ENCODE results near the gene UNC13C. TPM values are rescaled to one million over a fixed set of nuclear protein-coding genes. Genes with fewer than 3 reads are reported as not detected.

UNC13C gene
- total and polyA plus RNA-seq, 10 of the 15 experiments (the other 5 are each of a cell fraction or from before 2014, with no cell fraction given) = 9.9 to 81.3 (median 25.0) TPM

GRCh38 chr15:54514601-54515000 is 536.4 kb downstream of the UNC13C start:
- Histone ChIP-seq H3K4me2 (ENCODE audit: control insufficient read depth, insufficient read depth) (no peak overlapping the region), H3K27me3 (replicated peaks in 1 of 2; ENCODE audit: control insufficient read depth in 2 of 2, insufficient read depth in 2 of 2, low read length in 1 of 2) (no peaks in the 10 kb centered on the region), H3K36me3 (ENCODE audit: control insufficient read depth in 2 of 2, insufficient read depth in 2 of 2, low read length in 1 of 2) (no peaks in the 10 kb centered on the region), H3K27ac (ENCODE audit: control insufficient read depth, insufficient read depth) (no peak overlapping the region), H2AFZ (ENCODE audit: control insufficient read depth, low read depth, low read length) (no peak overlapping the region), H3K4me3 (no peak overlapping the region), H3K79me2 (ENCODE audit: control insufficient read depth, insufficient read depth, low read length) (no peaks in the 10 kb centered on the region), H3K9ac (ENCODE audit: control insufficient read depth, insufficient read depth, low read length) (no peak overlapping the region), H3K9me3 (replicated peaks; ENCODE audit: control insufficient read depth, insufficient read depth, low read length) (no peaks in the 10 kb centered on the region), H4K20me1 (ENCODE audit: control insufficient read depth, insufficient read depth) (no peaks in the 10 kb centered on the region), H3K4me1 (ENCODE audit: control insufficient read depth, insufficient read depth, low read length) (no peaks in the 10 kb centered on the region)
- intact Hi-C loops (cut with micrococcal nuclease; ENCODE audit: unreplicated experiment) (loop anchor here (2.0 to 10.0 kb wide), 3 partner anchors 60 to 770 kb away; partner anchors contain the start of gene RAB27A), in situ Hi-C loops (cut with MboI) (loop anchor here (10.0 kb wide), 1 partner anchor 540 kb away; the partner anchor contains the start of gene UNC13C)
- BruUV-seq (replicated peaks) = no TSS peak
- ChIA-PET RAD21 (ENCODE audit: unreplicated experiment) (interaction anchor here (0.9 to 11.2 kb wide), 24 partner anchors 9 to 537 kb away, joined by 3 to 145 read pairs (median 7); partner anchors contain the start of gene UNC13C), POLR2A (interaction anchor here (1.0 to 3.0 kb wide), 5 partner anchors 9 to 223 kb away, joined by 3 to 14 read pairs (median 4); no protein-coding TSS in a partner anchor), SMC1A (ENCODE audit: uncharacterized antibody, unreplicated experiment) (interaction anchor here (0.7 to 8.5 kb wide), 24 partner anchors 8 to 540 kb away, joined by 3 to 150 read pairs (median 9); partner anchors contain the start of gene UNC13C), CTCF (interaction anchor here (1.0 to 2.7 kb wide), 7 partner anchors 9 to 552 kb away, joined by 3 to 10 read pairs (median 4); no protein-coding TSS in a partner anchor)
- ATAC-seq (no peak), FAIRE-seq (no peak), DNase-seq (ENCODE audit: low read depth, low spot score) (no peak)
- TF ChIP-seq CBX3 (IDR thresholded peaks at IDR 0.05; ENCODE audit: borderline replicate concordance, low read depth) (no peak), POLR2AphosphoS5 (IDR thresholded peaks at IDR 0.05; ENCODE audit: low read length) (no peak), POLR2A (IDR thresholded peaks at IDR 0.05; ENCODE audit: low read depth, low read length) (no peak), CBFB (IDR thresholded peaks at IDR 0.05; ENCODE audit: low read depth) (no peak), MEF2A (IDR thresholded peaks at IDR 0.05; ENCODE audit: insufficient read depth, low read depth, low read length) (no peak), PBX3 (IDR thresholded peaks at IDR 0.05; ENCODE audit: insufficient replicate concordance, low read depth, low read length) (no peak), EP300 (IDR thresholded peaks at IDR 0.05; ENCODE audit: borderline replicate concordance in 1 of 2, control insufficient read depth in 1 of 2, low read depth in 2 of 2, low read length in 2 of 2) (no peak), JUNB (IDR thresholded peaks at IDR 0.05) (no peak)
- TF ChIP-seq, protein P1, sequence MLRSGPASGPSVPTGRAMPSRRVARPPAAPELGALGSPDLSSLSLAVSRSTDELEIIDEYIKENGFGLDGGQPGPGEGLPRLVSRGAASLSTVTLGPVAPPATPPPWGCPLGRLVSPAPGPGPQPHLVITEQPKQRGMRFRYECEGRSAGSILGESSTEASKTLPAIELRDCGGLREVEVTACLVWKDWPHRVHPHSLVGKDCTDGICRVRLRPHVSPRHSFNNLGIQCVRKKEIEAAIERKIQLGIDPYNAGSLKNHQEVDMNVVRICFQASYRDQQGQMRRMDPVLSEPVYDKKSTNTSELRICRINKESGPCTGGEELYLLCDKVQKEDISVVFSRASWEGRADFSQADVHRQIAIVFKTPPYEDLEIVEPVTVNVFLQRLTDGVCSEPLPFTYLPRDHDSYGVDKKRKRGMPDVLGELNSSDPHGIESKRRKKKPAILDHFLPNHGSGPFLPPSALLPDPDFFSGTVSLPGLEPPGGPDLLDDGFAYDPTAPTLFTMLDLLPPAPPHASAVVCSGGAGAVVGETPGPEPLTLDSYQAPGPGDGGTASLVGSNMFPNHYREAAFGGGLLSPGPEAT (IDR thresholded peaks at IDR 0.05; ENCODE audit: low read depth) = no peak
- TF ChIP-seq, protein P2, sequence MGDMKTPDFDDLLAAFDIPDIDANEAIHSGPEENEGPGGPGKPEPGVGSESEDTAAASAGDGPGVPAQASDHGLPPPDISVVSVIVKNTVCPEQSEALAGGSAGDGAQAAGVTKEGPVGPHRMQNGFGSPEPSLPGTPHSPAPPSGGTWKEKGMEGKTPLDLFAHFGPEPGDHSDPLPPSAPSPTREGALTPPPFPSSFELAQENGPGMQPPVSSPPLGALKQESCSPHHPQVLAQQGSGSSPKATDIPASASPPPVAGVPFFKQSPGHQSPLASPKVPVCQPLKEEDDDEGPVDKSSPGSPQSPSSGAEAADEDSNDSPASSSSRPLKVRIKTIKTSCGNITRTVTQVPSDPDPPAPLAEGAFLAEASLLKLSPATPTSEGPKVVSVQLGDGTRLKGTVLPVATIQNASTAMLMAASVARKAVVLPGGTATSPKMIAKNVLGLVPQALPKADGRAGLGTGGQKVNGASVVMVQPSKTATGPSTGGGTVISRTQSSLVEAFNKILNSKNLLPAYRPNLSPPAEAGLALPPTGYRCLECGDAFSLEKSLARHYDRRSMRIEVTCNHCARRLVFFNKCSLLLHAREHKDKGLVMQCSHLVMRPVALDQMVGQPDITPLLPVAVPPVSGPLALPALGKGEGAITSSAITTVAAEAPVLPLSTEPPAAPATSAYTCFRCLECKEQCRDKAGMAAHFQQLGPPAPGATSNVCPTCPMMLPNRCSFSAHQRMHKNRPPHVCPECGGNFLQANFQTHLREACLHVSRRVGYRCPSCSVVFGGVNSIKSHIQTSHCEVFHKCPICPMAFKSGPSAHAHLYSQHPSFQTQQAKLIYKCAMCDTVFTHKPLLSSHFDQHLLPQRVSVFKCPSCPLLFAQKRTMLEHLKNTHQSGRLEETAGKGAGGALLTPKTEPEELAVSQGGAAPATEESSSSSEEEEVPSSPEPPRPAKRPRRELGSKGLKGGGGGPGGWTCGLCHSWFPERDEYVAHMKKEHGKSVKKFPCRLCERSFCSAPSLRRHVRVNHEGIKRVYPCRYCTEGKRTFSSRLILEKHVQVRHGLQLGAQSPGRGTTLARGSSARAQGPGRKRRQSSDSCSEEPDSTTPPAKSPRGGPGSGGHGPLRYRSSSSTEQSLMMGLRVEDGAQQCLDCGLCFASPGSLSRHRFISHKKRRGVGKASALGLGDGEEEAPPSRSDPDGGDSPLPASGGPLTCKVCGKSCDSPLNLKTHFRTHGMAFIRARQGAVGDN (IDR thresholded peaks at IDR 0.05) = no peak
- 3% methylated on average over 2 of the region's 2 CpGs for WGBS (ENCODE audit: insufficient coverage, insufficient replicate concordance, low lambda C conversion rate, missing lambda C conversion rate)

Data from GM12878 (cell line).